Measurements from ENCODE around the gene U2AF1L4. TPM values are rescaled to one million over a fixed set of nuclear protein-coding genes. Genes with fewer than 3 reads are reported as not detected.
"Not testable (repeated sequence)": the region's sequence is repeated elsewhere in the genome, so short reads cannot be mapped to it uniquely, and the experiment has no call there.

Gene U2AF1L4
- total RNA-seq, 4 donors from 2014 or later: 34.8 to 122 (median 44.9) TPM

- Histone ChIP-seq H3K9me3 (no peaks in the 10 kb centered on the region), H3K4me3 (no peak overlapping the region), H3K36me3 (no peaks in the 10 kb centered on the region), H3K27me3 (no peaks in the 10 kb centered on the region), H3K4me1 (peaks cover 4 to 15% (median 13%) of the 10 kb centered on the region in 4 donors), H3K27ac (no peak overlapping the region)
- no peak for DNase-seq
- WGBS, 2 donors (ENCODE audit: low coverage in 1 of 2): 50 to 61% methylated on average over 5 to 9 of the region's 9 CpGs
- in situ Hi-C loops (cut with MboI; ENCODE audit: low pct_ligation_motif_present in 1 of 4, low pct_unique_long_range_greater_than_20kb in 1 of 4, low sequenced_read_pairs in 3 of 4): no loop called here
- TF ChIP-seq POLR2A (IDR thresholded peaks at IDR 0.05) (no peak), CTCF (IDR thresholded peaks at IDR 0.05) (no peak), EP300 (IDR thresholded peaks at IDR 0.05; ENCODE audit: low read depth) (no peak), POLR2AphosphoS5 (IDR thresholded peaks at IDR 0.05) (no peak)
- intact Hi-C loops (cut with DNase I; ENCODE audit: low total_unique reads): no loop called here
Measured at GRCh38 chr19:35773020-35773806, 28.0 kb upstream of the U2AF1L4 start.

- H3K36me3 ChIP-seq; intact Hi-C loops (cut with DNase I; ENCODE audit: low total_unique reads); H3K27ac ChIP-seq; H3K27me3 ChIP-seq; H3K9me3 ChIP-seq; DNase-seq; in situ Hi-C loops (cut with MboI; ENCODE audit: low pct_ligation_motif_present in 1 of 4, low pct_unique_long_range_greater_than_20kb in 1 of 4, low sequenced_read_pairs in 3 of 4); H3K4me3 ChIP-seq: not testable (repeated sequence)
- WGBS, 2 donors (ENCODE audit: low coverage in 1 of 2): 94% methylated on average over 3 to 5 of the region's 5 CpGs
- peaks cover 4 to 15% (median 13%) of the 10 kb centered on the region in 4 donors for H3K4me1 ChIP-seq
Measured at GRCh38 chr19:35772362-35772761, 27.1 kb upstream of the U2AF1L4 start.

- no peak overlapping the region for H3K27ac ChIP-seq
- no peaks in the 10 kb centered on the region for H3K27me3 ChIP-seq
- H3K36me3 ChIP-seq: peaks cover 0 to 11% (median 5%) of the 10 kb centered on the region in 4 donors
- no peak for TF ChIP-seq CTCF (IDR thresholded peaks at IDR 0.05)
- TF ChIP-seq EP300 (IDR thresholded peaks at IDR 0.05; ENCODE audit: low read depth): no peak
- in situ Hi-C loops (cut with MboI; ENCODE audit: low pct_ligation_motif_present in 1 of 4, low pct_unique_long_range_greater_than_20kb in 1 of 4, low sequenced_read_pairs in 3 of 4) (no loop called here), intact Hi-C loops (cut with DNase I; ENCODE audit: low total_unique reads) (no loop called here)
- no peak for DNase-seq
- H3K9me3 ChIP-seq: no peaks in the 10 kb centered on the region
- H3K4me3 ChIP-seq: no peak overlapping the region
- 81 to 100% methylated on average over 3 to 14 of the region's 15 CpGs for WGBS, 2 donors (ENCODE audit: low coverage in 1 of 2)
- no peaks in the 10 kb centered on the region for H3K4me1 ChIP-seq
Measured at GRCh38 chr19:35768082-35768421, 22.8 kb upstream of the U2AF1L4 start.

- Histone ChIP-seq H3K9me3 (no peaks in the 10 kb centered on the region), H3K27ac (no peak overlapping the region), H3K36me3 (peaks cover 0 to 11% (median 5%) of the 10 kb centered on the region in 4 donors), H3K27me3 (no peaks in the 10 kb centered on the region), H3K4me3 (no peak overlapping the region), H3K4me1 (no peaks in the 10 kb centered on the region)
- intact Hi-C loops (cut with DNase I; ENCODE audit: low total_unique reads) (no loop called here), in situ Hi-C loops (cut with MboI; ENCODE audit: low pct_ligation_motif_present in 1 of 4, low pct_unique_long_range_greater_than_20kb in 1 of 4, low sequenced_read_pairs in 3 of 4) (no loop called here)
- WGBS, 2 donors (ENCODE audit: low coverage in 1 of 2): 85% methylated on average over 26 of the region's 34 CpGs; no CpG with 5 or more reads in 1 of the 2 donors
- no peak for DNase-seq
- TF ChIP-seq POLR2A (IDR thresholded peaks at IDR 0.05) (no peak), EP300 (IDR thresholded peaks at IDR 0.05; ENCODE audit: low read depth) (no peak), CTCF (IDR thresholded peaks at IDR 0.05) (no peak), POLR2AphosphoS5 (IDR thresholded peaks at IDR 0.05) (no peak)
Measured at GRCh38 chr19:35767288-35768081, 22.3 kb upstream of the U2AF1L4 start.

Measured in transverse colon (tissue), 4 donors.